NCI-H2081 (cell line): ENCODE measurements around the gene SPTBN4.
"Not testable (repeated sequence)": the region's sequence is repeated elsewhere in the genome, so short reads cannot be mapped to it uniquely, and the experiment has no call there.

Experiments
- DNase-seq, 2 experiments: peaks; one replicate each; lab custom pipeline; 2025; lab: John Stamatoyannopoulos, UW

SPTBN4 gene

DNA sequence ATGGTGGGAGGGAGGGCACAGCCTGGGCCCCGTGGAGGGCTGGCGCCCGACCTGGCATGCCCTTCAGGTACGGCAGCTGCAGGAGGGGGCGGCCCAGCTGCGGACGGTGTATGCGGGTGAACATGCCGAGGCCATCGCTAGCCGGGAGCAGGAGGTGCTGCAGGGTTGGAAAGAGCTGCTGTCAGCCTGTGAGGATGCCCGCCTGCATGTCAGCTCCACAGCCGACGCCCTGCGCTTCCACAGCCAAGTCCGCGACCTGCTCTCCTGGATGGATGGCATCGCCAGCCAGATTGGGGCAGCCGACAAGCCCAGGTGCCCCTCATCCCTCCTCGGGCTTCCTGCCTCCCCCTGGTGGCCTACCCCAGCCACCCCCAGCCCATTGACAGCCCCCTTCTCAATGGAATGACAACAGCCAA lies 93.3 kb downstream of the SPTBN4 start:
- DNase-seq: no peak

- no peak for DNase-seq
These were observed 95.1 kb downstream of the SPTBN4 start for GRCh38 chr19:40561947-40562346.

GRCh38 chr19:40564535-40564934 lies 97.7 kb downstream of the SPTBN4 start:
- not testable (repeated sequence) for DNase-seq

GRCh38 chr19:40565355-40565754 lies 98.6 kb downstream of the SPTBN4 start:
- no peak for DNase-seq

DNA sequence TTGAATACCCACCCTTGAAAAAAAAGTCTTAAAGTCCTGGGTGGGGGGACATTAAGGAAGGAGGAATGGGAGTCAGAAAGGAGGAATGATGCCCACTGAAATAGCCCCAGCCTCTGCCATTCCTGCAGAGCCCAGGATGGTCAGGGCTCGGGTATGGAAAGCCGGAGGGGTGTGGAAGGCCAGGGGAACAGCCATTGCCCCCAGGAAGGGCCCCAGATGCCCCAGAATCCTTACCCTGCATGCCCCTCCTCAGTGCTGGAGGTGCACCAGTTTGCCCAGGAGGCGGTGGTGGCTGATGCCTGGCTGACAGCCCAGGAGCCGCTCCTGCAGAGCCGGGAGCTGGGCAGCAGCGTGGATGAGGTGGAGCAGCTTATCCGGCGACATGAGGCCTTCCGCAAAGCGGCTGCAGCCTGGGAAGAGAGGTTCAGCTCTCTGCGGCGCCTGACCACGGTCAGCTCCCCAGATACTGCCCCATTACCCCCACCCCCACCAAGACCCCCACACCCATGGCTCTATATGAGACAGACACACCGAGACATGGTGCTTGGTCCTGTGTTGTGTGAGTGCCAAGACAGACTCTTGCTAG lies 99.2 kb downstream of the SPTBN4 start:
- DNase-seq: no peak

DNA sequence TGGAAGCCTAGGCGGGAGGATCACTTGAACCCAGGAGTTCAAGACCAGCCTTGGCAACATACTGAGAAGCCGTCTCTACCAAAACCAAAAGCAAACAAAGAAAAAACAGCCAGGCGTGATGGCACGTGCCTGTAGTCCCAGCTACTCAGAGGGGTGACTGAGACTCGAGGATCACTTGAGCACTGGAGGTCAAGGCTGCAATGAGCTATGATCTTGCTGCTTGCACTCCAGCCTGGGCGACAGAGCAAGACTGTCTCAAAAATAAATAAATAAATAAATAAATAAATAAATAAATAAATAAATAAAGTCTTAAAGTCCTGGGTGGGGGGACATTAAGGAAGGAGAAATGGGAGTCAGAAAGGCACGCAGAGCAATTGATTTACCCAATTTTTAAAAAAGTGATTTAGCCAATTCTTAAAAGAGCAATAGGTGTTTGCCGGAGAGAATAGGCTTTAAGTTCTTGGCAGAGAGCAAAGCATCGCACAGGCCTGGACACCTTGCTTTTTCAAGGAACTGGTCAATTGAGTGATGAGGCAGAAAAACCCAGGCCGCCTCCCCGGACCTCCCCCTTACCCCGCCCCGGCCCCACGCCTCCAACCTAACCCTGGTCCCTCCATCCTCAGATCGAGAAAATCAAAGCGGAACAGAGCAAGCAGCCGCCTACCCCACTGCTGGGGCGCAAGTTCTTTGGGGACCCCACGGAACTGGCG lies 100.4 kb downstream of the SPTBN4 start:
- DNase-seq: no peak

DNA sequence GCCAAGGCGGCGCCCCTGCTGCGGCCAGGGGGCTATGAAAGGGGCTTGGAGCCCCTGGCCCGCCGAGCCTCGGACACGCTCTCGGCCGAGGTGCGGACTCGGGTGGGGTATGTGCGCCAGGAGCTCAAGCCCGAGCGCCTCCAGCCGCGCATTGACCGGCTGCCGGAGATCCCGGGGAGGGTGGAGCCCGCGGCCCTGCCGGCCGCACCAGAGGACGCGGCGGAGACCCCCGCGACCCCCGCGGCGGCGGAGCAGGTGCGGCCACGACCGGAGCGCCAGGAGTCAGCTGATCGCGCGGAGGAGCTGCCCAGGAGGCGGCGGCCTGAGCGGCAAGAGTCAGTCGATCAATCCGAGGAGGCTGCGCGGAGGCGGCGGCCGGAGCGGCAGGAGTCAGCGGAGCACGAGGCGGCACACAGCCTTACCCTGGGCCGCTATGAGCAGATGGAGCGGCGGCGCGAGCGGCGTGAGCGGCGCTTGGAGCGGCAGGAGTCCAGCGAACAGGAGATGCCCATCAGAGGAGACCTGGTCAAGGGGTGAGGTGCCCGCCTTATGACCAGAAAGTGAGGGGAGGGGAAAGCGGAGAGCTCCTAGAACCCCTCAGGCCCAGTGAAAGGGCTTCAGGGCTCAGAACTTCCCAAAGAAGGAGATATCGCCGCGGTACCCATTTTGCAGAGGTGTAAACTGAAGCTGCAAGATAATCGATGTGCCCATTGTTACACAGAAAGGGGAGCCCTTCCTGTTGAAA lies 101.1 kb downstream of the SPTBN4 start:
- DNase-seq: no peak

DNA sequence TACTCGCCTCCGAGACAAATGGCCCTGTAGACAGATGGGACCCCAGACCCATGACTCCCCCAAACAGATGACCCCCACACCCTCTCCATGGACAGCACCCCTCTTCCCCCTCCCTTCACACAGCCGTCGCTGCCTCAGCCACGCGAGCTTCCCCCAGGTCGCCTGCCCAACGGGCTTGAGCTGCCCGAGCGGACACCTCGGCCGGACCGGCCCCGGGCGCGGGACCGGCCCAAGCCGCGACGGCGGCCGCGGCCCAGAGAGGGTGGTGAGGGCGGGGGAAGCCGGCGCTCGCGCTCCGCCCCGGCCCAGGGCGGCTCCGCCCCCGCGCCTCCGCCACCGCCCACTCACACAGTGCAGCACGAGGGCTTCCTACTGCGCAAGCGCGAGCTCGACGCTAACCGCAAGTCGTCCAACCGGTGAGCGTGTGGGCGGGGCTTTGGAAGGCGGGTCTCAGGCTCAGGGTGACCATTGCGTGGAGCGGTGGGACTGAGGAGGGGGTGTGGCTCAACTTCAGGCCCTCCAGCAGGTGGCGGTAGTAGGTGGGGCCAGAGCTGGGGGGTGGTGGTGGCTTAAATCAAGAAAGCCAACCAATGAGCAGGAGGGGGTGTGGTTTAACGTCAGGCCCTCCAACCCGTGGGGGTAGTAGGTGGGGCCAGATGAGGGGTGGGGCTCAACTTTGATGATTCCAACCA lies 103.7 kb downstream of the SPTBN4 start:
- DNase-seq: peak; percentile 97 to 99

DNA sequence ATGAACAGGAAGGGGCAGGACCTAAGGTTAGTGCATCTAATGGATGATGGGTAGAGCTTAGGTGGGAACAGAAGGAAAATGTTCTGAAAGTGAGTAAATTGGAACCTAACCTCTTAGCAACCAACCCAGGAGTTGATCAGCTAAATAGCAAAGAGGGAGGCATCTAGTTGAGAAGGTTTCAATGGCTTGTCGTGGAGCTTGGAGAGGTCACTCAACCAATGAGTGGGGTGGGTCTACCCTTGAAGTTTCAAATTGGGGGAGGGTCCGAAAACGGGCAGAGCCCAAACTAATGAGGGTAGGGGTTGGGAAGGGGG lies 104.2 kb downstream of the SPTBN4 start:
- DNase-seq: no peak

DNA sequence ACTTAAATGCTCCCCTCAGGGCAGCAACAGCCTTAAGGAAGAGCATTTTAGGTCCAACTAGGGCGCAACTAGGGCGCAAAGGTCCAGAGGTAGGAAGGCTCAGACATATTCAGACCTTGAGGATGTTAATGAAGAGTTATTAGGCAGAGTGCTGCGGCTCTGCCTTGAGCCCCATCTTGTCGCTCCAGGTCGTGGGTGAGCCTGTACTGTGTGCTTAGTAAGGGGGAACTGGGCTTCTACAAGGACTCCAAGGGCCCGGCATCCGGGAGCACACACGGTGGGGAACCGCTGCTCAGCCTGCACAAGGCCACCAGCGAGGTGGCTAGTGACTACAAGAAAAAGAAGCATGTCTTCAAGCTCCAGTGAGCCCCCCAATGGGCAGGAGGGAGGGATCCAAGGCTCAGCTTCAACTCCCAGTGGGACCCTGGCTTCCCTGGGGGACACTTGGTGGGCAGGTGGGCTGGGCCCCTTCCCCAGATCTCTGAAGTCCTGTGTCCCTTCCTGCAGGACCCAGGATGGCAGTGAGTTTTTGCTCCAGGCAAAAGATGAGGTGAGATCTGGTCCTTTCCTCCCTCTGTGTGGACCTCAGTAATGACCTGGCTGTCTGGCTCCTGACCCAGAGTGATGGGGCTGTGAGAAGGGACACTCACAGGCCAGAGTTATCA lies 105.2 kb downstream of the SPTBN4 start:
- no peak for DNase-seq

GRCh38 chr19:40575326-40575725 lies 108.5 kb downstream of the SPTBN4 start:
- no peak for DNase-seq

GRCh38 chr19:40576151-40576584 lies 109.4 kb downstream of the SPTBN4 start:
- DNase-seq: no peak

- peak; percentile 88 to 94 for DNase-seq
These were observed 110.0 kb downstream of the SPTBN4 start, which contains the start of gene SHKBP1 for GRCh38 chr19:40576585-40577451. Gene SHKBP1 (plus strand): TSS chr19:40576873. CDS start chr19:40576900, 27 bp downstream.

GRCh38 chr19:40578442-40578908 lies 111.7 kb downstream of the SPTBN4 start:
- DNase-seq: no peak

DNA sequence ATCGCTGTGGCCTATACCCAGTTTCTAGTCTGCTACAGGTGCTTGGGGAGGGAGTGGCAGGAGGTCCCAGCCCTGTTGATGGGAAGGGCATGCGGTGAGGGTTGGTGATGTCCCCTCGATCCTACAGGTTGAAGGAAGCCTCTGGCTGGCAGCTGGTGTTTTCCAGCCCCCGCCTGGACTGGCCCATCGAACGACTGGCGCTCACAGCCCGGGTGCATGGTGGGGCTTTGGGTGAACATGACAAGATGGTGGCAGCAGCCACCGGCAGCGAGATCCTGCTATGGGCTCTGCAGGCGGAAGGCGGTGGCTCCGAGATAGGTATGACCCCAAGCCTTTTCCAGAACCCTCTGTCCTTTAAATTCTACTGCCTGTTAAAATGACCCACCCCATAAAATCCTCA lies 113.8 kb downstream of the SPTBN4 start:
- DNase-seq: no peak

DNA sequence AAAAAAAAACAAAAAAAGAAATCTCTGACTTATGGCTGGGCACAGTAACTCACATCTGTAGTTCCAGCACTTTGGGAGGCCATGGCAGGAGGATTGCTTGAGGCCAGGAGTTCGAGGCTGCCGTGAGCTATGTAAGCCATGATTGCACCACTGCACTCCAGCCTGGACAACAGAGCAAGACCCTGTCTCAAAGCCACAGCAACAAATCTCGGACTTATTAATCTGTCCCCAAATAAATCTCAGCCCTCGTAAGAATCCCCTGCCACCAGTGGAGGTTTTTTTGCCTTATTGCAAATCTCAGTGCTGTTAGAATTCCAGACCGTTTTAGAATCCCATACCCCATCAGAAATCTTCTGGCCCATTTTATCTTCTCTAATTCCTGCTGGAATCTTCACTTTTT lies 114.7 kb downstream of the SPTBN4 start:
- DNase-seq: no peak

DNA sequence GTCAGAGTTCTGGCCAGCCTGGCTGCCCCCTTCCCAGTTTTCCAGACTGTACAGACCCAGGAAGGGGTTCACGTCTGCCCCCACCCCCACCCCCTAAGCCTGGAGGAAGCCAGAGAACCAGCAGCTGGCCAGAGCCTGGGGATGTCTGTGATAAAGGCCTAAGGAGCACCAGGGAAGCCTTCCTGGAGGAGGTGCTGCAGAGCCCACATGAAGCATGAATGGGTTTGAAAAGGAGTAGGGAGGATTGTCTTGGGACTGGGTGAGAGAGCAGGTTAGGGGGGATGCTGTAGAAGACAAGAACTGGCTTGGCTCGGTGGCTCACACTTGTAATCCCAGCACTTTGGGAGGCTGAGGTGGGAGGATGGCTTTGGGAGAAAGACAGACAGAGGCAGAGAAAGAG lies 115.7 kb downstream of the SPTBN4 start:
- no peak for DNase-seq

DNA sequence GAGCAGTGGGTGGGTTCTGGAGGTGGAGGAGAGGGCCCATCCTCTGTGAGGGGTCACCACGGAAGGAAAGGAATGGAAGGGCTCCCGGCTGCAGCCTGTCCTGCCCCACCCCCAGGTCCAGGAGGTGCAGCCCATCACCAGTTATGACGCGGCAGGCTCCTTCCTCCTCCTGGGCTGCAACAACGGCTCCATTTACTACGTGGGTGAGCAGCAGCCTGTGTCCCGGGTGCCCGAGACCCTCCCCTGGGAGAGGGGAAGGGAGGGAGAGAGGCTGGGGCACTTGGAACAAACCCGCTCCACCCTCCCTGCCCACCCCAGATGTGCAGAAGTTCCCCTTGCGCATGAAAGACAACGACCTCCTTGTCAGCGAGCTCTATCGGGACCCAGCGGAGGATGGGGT lies 116.5 kb downstream of the SPTBN4 start:
- DNase-seq: no peak

- no peak for DNase-seq
These were observed 117.2 kb downstream of the SPTBN4 start for GRCh38 chr19:40584007-40584406.

GRCh38 chr19:40585241-40585981 lies 118.6 kb downstream of the SPTBN4 start:
- no peak for DNase-seq
